Raji (cell line): ENCODE results near the gene TENT5A.

Source experiments
- POLR2A ChIP-seq: IDR thresholded peaks from 2 replicates; pipeline ENCODE4 v1.6.1; 2011; ENCODE audit warnings: low read depth, low read length, control low read depth; ENCODE audit not compliant: insufficient read depth

The TENT5A gene

DNA sequence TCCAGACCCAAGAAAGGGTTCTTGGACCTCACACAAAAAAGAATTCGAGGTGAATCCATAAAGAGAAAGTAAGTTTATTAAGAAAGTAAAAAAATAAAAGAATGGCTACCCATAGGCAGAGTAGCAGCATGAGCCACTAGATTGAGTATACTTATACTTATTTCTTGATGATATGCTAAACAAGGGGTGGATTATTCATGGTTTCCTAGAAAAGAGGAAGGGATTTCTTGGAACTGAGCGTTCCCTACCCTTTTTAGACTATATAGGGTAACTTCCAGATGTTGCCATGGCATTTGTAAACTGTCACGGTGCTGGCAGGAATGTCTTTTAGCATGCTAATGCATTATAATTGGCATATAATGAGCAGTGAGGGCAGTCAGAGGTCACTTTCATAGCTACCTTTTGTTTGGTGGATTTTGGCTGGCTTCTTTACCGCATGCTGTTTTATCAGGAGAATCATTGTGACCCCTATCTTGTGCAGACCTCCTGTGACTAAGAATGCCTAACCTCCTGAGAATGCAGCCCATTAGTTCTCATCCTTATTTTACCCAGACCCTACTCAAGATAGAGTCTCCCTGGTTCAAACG, 44.3 kb downstream of the TENT5A start:
- TF ChIP-seq POLR2A = no peak

DNA sequence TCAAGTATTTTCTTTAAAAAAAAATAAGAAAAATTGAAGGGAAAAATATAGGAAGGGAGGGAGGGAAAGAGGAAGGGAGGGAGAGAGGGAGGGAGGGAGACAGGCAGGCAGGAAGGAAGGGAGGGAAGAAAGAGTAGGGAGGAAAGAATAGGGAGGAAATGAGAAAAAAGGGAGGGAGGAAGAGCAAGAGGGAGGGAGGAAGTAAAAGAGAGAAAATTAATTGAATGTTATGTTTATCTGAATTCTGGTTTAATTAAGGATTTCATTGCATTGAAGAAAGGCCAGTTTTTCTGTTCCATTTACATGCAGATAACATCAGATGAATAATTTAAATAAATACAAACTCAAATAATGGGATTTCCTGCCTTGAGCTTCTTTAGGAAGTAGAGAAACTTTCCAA, 47.8 kb downstream of the TENT5A start:
- no peak for TF ChIP-seq POLR2A

DNA sequence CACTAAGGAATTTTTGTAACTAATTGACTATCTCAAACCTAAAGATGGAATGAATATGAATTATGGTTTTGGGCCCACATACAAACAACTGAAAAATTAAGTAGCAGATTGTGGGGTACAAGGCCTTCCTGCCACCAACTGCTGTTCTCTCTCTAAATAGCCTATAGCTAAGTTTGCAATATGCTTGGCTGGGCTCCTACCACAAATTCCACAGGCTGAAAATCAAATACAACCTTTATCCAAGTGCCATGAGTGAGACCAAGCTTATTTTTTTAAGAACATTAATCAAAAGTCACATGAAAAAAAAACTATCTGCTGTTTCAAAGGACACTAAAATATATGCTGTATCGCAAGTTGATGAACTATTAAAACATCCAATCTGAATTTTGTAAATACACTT, 52.1 kb downstream of the TENT5A start:
- TF ChIP-seq POLR2A = no peak

- no peak for TF ChIP-seq POLR2A
Measured at GRCh38 chr6:81697559-81697958, 54.9 kb downstream of the TENT5A start.

DNA sequence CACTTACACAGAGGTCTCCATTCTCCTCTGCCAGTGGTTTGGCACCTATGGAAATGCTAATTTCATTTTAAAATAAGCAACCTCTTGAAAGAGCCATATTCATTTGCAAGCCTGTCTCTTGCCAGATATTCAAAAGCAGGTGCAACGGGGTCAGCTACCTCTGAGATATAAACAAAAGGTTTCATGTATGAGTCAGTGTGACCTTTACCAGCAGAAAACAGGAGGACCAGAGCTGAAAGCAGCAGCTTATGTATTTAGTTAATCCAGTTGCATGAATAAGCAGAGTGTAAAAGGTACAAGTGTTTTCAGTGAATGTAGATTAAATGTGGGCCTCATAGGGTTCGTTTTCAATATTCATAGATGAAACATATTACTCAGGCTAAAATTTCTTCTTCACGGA, 56.0 kb downstream of the TENT5A start:
- no peak for TF ChIP-seq POLR2A
